ENCODE data around the gene ZNF827. TPM values are rescaled to one million over a fixed set of nuclear protein-coding genes. Genes with fewer than 3 reads are reported as not detected.

ZNF827 gene
- total RNA-seq, 2 donors from 2014 or later: 11.8 to 40.5 TPM

- ATAC-seq (no peak), DNase-seq (ENCODE audit: low spot score) (no peak)
- no peaks in the 10 kb centered on the region for H3K36me3 Mint-ChIP-seq
- peaks cover 0 to 20% of the 10 kb centered on the region in 2 donors for H3K4me1 Mint-ChIP-seq (ENCODE audit: low read depth in 2 of 2)
- no peaks in the 10 kb centered on the region for H3K27me3 Mint-ChIP-seq
- H3K9me3 Mint-ChIP-seq: no peaks in the 10 kb centered on the region
- H3K27ac Mint-ChIP-seq: peak overlapping the region in 1 of 2 donors; percentile 5
- no peak overlapping the region for H3K4me3 Mint-ChIP-seq
Measured at GRCh38 chr4:145878501-145879435, 59.9 kb downstream of the ZNF827 start.

- DNase-seq (ENCODE audit: low spot score) (no peak), ATAC-seq (no peak)
- Mint-ChIP-seq H3K9me3 (no peaks in the 10 kb centered on the region), H3K36me3 (no peaks in the 10 kb centered on the region), H3K27me3 (no peaks in the 10 kb centered on the region), H3K27ac (no peak overlapping the region), H3K4me3 (no peak overlapping the region), H3K4me1 (ENCODE audit: low read depth in 2 of 2) (peaks cover 6 to 17% of the 10 kb centered on the region in 2 donors)
Measured at GRCh38 chr4:145876531-145877180, 62.0 kb downstream of the ZNF827 start.

- DNase-seq (ENCODE audit: low spot score): no peak
- Mint-ChIP-seq H3K27me3 (no peaks in the 10 kb centered on the region), H3K27ac (no peak overlapping the region), H3K4me1 (ENCODE audit: low read depth in 2 of 2) (peaks cover 14 to 15% of the 10 kb centered on the region in 2 donors), H3K4me3 (no peak overlapping the region), H3K36me3 (no peaks in the 10 kb centered on the region), H3K9me3 (no peaks in the 10 kb centered on the region)
- ATAC-seq: no peak
Measured at GRCh38 chr4:145873901-145874300, 64.7 kb downstream of the ZNF827 start.

- DNase-seq (ENCODE audit: low spot score): no peak
- ATAC-seq: peak in 1 of 2 donors; percentile 33
- Mint-ChIP-seq H3K9me3 (no peaks in the 10 kb centered on the region), H3K4me1 (ENCODE audit: low read depth in 2 of 2) (peaks cover 10 to 15% of the 10 kb centered on the region in 2 donors), H3K4me3 (no peak overlapping the region), H3K27me3 (no peaks in the 10 kb centered on the region), H3K27ac (no peak overlapping the region), H3K36me3 (no peaks in the 10 kb centered on the region)
Measured at GRCh38 chr4:145871209-145871608, 67.4 kb downstream of the ZNF827 start.

GRCh38 chr4:145870155-145871020, 68.2 kb downstream of the ZNF827 start:
- no peak for DNase-seq (ENCODE audit: low spot score)
- H3K27ac Mint-ChIP-seq: no peak overlapping the region
- H3K9me3 Mint-ChIP-seq: no peaks in the 10 kb centered on the region
- ATAC-seq: no peak
- no peaks in the 10 kb centered on the region for H3K27me3 Mint-ChIP-seq
- no peak overlapping the region for H3K4me3 Mint-ChIP-seq
- no peaks in the 10 kb centered on the region for H3K36me3 Mint-ChIP-seq
- H3K4me1 Mint-ChIP-seq (ENCODE audit: low read depth in 2 of 2): peaks cover 14 to 20% of the 10 kb centered on the region in 2 donors

- H3K9me3 Mint-ChIP-seq: no peaks in the 10 kb centered on the region
- no peak for ATAC-seq
- H3K27me3 Mint-ChIP-seq: no peaks in the 10 kb centered on the region
- H3K4me3 Mint-ChIP-seq: no peak overlapping the region
- no peak overlapping the region for H3K27ac Mint-ChIP-seq
- H3K4me1 Mint-ChIP-seq (ENCODE audit: low read depth in 2 of 2): peaks cover 16 to 21% of the 10 kb centered on the region in 2 donors
- H3K36me3 Mint-ChIP-seq: no peaks in the 10 kb centered on the region
- DNase-seq (ENCODE audit: low spot score): no peak
Measured at GRCh38 chr4:145868637-145869409, 69.8 kb downstream of the ZNF827 start.

GRCh38 chr4:145867406-145867805, 71.2 kb downstream of the ZNF827 start:
- ATAC-seq (no peak), DNase-seq (ENCODE audit: low spot score) (no peak)
- peaks cover 16 to 21% of the 10 kb centered on the region in 2 donors for H3K4me1 Mint-ChIP-seq (ENCODE audit: low read depth in 2 of 2)
- H3K27me3 Mint-ChIP-seq: no peaks in the 10 kb centered on the region
- H3K36me3 Mint-ChIP-seq: no peaks in the 10 kb centered on the region
- no peak overlapping the region for H3K27ac Mint-ChIP-seq
- no peaks in the 10 kb centered on the region for H3K9me3 Mint-ChIP-seq
- no peak overlapping the region for H3K4me3 Mint-ChIP-seq

- Mint-ChIP-seq H3K4me3 (no peak overlapping the region), H3K27me3 (no peaks in the 10 kb centered on the region), H3K27ac (no peak overlapping the region), H3K9me3 (no peaks in the 10 kb centered on the region), H3K36me3 (no peaks in the 10 kb centered on the region), H3K4me1 (ENCODE audit: low read depth in 2 of 2) (peaks cover 13 to 19% of the 10 kb centered on the region in 2 donors)
- no peak for DNase-seq (ENCODE audit: low spot score)
- no peak for ATAC-seq
Measured at GRCh38 chr4:145866991-145867390, 71.6 kb downstream of the ZNF827 start.

- Mint-ChIP-seq H3K4me1 (ENCODE audit: low read depth in 2 of 2) (peaks cover 6% of the 10 kb centered on the region in 2 donors), H3K9me3 (no peaks in the 10 kb centered on the region), H3K4me3 (no peak overlapping the region), H3K27ac (no peak overlapping the region), H3K36me3 (no peaks in the 10 kb centered on the region), H3K27me3 (no peaks in the 10 kb centered on the region)
- DNase-seq (ENCODE audit: low spot score) (no peak), ATAC-seq (no peak)
Measured at GRCh38 chr4:145865274-145865941, 73.2 kb downstream of the ZNF827 start.

- Mint-ChIP-seq H3K4me1 (ENCODE audit: low read depth in 2 of 2) (peaks cover 6% of the 10 kb centered on the region in 2 donors), H3K27me3 (no peaks in the 10 kb centered on the region), H3K9me3 (no peaks in the 10 kb centered on the region), H3K4me3 (no peak overlapping the region), H3K36me3 (no peaks in the 10 kb centered on the region), H3K27ac (no peak overlapping the region)
- ATAC-seq (no peak), DNase-seq (ENCODE audit: low spot score) (no peak)
Measured at GRCh38 chr4:145863191-145863590, 75.4 kb downstream of the ZNF827 start.

- H3K4me1 Mint-ChIP-seq (ENCODE audit: low read depth in 2 of 2): peaks cover 6% of the 10 kb centered on the region in 2 donors
- H3K27ac Mint-ChIP-seq: no peak overlapping the region
- no peaks in the 10 kb centered on the region for H3K9me3 Mint-ChIP-seq
- H3K27me3 Mint-ChIP-seq: no peaks in the 10 kb centered on the region
- no peak overlapping the region for H3K4me3 Mint-ChIP-seq
- H3K36me3 Mint-ChIP-seq: no peaks in the 10 kb centered on the region
- ATAC-seq (no peak), DNase-seq (ENCODE audit: low spot score) (no peak)
Measured at GRCh38 chr4:145861336-145862318, 77.0 kb downstream of the ZNF827 start.

GRCh38 chr4:145860897-145861296, 77.7 kb downstream of the ZNF827 start:
- ATAC-seq: no peak
- Mint-ChIP-seq H3K27me3 (no peaks in the 10 kb centered on the region), H3K36me3 (no peaks in the 10 kb centered on the region), H3K4me3 (no peak overlapping the region), H3K27ac (no peak overlapping the region), H3K9me3 (no peaks in the 10 kb centered on the region), H3K4me1 (ENCODE audit: low read depth in 2 of 2) (peaks cover 6% of the 10 kb centered on the region in 2 donors)
- DNase-seq (ENCODE audit: low spot score): no peak
